Measurements from ENCODE around the gene TMC2. TPM values are rescaled to one million over a fixed set of nuclear protein-coding genes. Genes with fewer than 3 reads are reported as not detected.
"Not testable (repeated sequence)": the region's sequence is repeated elsewhere in the genome, so short reads cannot be mapped to it uniquely, and the experiment has no call there.

Gene TMC2
- total RNA-seq, 2 donors from 2014 or later: 0.26 TPM; not detected in 1

DNA sequence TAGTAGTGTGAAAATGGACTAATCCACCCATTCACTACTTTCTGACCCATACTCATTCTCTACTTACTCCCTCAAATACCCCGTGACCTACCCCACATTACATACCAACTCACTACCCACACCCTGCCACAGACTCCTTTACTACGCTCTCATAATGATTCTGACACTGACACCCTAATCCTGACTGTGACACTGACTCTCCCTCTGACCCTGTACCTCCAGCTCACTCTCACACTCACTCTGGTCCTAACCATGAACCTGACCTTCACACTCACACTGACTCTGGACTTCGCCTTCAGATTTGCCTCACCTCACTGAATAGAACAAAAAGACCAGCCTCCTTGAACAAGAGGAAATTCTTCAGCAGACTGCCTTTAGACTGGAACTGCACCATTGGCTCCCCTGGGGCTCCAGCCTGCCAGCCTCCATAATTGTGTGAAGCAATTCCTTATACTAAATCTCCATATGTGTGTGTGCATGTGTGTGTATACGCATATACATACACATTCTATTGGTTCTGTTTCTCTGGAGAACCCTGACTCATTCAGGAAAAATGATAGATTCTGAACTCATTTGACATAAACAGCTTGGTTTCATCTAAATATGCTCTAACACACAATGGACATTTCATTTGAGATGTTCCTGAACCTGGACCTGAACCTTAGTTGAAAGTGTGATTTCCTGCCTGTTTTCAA lies 17.1 kb upstream of the TMC2 start:
- TF ChIP-seq, protein P1, sequence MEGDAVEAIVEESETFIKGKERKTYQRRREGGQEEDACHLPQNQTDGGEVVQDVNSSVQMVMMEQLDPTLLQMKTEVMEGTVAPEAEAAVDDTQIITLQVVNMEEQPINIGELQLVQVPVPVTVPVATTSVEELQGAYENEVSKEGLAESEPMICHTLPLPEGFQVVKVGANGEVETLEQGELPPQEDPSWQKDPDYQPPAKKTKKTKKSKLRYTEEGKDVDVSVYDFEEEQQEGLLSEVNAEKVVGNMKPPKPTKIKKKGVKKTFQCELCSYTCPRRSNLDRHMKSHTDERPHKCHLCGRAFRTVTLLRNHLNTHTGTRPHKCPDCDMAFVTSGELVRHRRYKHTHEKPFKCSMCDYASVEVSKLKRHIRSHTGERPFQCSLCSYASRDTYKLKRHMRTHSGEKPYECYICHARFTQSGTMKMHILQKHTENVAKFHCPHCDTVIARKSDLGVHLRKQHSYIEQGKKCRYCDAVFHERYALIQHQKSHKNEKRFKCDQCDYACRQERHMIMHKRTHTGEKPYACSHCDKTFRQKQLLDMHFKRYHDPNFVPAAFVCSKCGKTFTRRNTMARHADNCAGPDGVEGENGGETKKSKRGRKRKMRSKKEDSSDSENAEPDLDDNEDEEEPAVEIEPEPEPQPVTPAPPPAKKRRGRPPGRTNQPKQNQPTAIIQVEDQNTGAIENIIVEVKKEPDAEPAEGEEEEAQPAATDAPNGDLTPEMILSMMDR (IDR thresholded peaks at IDR 0.05): no peak
- no peak for TF ChIP-seq POLR2A (IDR thresholded peaks at IDR 0.05)
- Histone ChIP-seq H3K27me3 (no peaks in the 10 kb centered on the region), H3K4me1 (peaks cover 6% of the 10 kb centered on the region), H3K9me3 (no peaks in the 10 kb centered on the region), H3K27ac (no peak overlapping the region), H3K36me3 (replicated peaks in 1 of 2; ENCODE audit: insufficient read depth in 1 of 2, low read depth in 2 of 2) (no peaks in the 10 kb centered on the region), H3K4me3 (no peak overlapping the region)
- ATAC-seq: no peak
- intact Hi-C loops (cut with DNase I): no loop called here
- 89 to 93% methylated on average over 4 of the region's 4 CpGs for WGBS, 2 donors
- DNase-seq: no peak

DNA sequence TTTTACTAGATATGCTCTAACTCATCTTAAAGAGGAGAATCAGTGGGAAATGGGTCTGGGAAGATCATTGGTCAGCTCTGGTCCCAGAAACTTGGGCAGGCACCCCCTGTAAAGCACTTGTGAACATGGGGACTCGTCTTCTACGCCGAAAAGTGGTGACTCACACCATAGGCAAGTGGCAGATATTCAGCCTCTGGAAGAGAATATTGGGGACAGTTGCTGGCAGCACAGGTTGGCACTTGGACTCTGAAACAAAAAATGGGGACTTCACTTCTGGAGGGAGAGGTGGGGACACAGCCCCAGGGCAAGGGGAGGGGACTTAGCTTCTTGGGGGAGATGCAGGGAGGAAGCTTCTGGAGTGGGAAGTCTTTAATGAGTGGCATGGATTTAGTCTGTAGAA lies 15.8 kb upstream of the TMC2 start:
- H3K27ac ChIP-seq: no peak overlapping the region
- WGBS, 2 donors: 66 to 68% methylated on average over 3 of the region's 3 CpGs

DNA sequence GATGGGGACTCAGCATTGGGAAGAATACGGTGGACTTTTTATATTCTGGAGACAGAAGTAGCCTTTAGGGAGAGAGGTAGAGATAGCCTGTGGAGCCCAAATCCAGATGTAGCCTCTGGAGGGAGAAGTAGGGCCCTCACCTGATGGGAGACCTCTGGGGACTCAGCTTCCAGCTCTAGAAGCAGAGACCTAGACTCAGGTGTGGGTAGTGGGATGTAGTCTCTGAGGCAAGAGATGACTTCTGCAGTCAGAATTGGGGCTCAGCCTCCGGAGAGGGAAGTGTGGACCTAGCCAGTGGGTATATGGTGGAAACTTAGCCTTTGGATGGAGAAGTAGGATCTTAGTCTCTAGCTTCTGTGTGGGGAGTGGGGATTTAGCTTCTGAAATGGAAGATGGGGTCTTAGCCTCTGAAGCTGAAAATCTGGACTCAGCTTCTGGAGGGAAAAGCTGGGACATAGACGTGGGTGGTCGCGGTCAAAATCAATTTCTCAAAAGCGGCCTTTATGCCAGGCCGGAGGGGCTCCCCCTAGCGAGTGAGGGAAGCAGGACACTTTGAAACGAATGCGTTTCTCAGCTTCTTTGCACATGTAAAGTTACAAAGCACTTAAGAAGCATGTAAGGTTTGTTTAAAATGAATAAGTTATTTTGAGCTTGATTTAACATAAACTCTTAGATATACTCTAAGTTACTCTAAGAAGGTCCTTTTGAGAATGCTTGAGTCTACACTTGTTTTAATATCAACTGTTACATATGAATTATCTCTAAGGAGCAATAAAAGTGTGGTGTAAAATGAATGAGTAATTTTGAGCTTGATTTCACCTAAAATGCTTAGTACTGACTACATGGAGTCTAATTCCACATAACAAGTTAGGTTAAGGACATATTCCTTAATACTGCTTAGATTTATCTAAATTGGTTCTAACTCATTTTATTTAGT lies 14.7 kb upstream of the TMC2 start:
- DNase-seq: peak; percentile 22 to 61 (median 39)
- Histone ChIP-seq H3K27me3 (no peaks in the 10 kb centered on the region), H3K9me3 (no peaks in the 10 kb centered on the region), H3K4me1 (peaks cover 16% of the 10 kb centered on the region), H3K27ac (no peak overlapping the region), H3K4me3 (no peak overlapping the region), H3K36me3 (replicated peaks in 1 of 2; ENCODE audit: insufficient read depth in 1 of 2, low read depth in 2 of 2) (no peaks in the 10 kb centered on the region)
- WGBS, 2 donors: 12 to 13% methylated on average over 10 of the region's 10 CpGs
- TF ChIP-seq POLR2A (IDR thresholded peaks at IDR 0.05): no peak
- TF ChIP-seq, protein P1 (IDR thresholded peaks at IDR 0.05): peak; percentile 59 to 94 (median 67)
- intact Hi-C loops (cut with DNase I): loop anchor here (10.0 kb wide), 1 partner anchor 123 kb away; no protein-coding TSS in a partner anchor
- no peak for ATAC-seq

More for the DNA sequence above, 15.8 kb upstream of the TMC2 start:
- ATAC-seq: no peak
- TF ChIP-seq, protein P1 (IDR thresholded peaks at IDR 0.05): no peak
- TF ChIP-seq POLR2A (IDR thresholded peaks at IDR 0.05): no peak
- no peak overlapping the region for H3K4me3 ChIP-seq
- intact Hi-C loops (cut with DNase I): loop anchor here (10.0 kb wide), 1 partner anchor 124 kb away; no protein-coding TSS in a partner anchor
- no peaks in the 10 kb centered on the region for H3K27me3 ChIP-seq
- peaks cover 12% of the 10 kb centered on the region for H3K4me1 ChIP-seq
- DNase-seq: no peak
- no peaks in the 10 kb centered on the region for H3K36me3 ChIP-seq (replicated peaks in 1 of 2; ENCODE audit: insufficient read depth in 1 of 2, low read depth in 2 of 2)
- H3K9me3 ChIP-seq: no peaks in the 10 kb centered on the region

DNA sequence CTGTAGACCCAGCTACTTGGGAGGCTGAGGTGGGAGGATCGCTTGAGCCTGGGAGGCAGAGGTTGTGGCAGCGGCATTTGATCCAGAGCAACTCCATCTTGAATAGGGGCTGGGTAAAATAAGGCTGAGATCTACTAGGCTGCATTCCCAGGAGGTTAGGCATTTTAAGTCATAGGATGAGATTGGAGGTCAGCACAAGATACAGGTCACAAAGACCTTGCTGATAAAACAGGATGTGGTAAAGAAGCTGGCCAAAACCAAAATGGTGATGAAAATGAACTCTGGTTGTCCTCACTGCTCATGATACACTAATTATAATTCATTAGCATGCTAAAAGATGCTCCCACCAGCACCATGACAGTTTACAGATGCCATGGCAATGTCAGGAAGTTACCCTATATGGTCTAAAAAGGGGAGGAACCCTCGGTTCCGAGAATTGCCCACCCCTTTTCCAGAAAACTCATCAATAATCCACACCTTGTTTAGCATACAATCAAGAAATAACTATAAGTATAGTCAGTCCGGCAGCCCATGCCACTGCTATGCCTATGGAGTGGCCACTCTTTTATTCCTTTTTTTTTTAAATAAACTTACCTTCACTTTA lies 13.4 kb upstream of the TMC2 start:
- intact Hi-C loops (cut with DNase I): loop anchor here (10.0 kb wide), 1 partner anchor 122 kb away; no protein-coding TSS in a partner anchor

More for the DNA sequence above, 13.4 kb upstream of the TMC2 start:
- H3K4me1 ChIP-seq: peaks cover 16% of the 10 kb centered on the region
- H3K36me3 ChIP-seq (replicated peaks in 1 of 2; ENCODE audit: insufficient read depth in 1 of 2, low read depth in 2 of 2); H3K27me3 ChIP-seq; H3K4me3 ChIP-seq; H3K27ac ChIP-seq; ATAC-seq; H3K9me3 ChIP-seq; DNase-seq: not testable (repeated sequence)
- WGBS, 2 donors: 71 to 77% methylated on average over 5 of the region's 5 CpGs
